Neural cell (in vitro differentiated cells): Measurements from ENCODE around the gene LMNA.

Source experiments
- CTCF ChIP-seq: fragments of 450-650 bp; IDR thresholded peaks from 2 replicates; pipeline ENCODE4 v1.5.1; 2014; ENCODE audit warnings: antibody characterized with exemption, mild to moderate bottlenecking, moderate library complexity; ENCODE audit not compliant: poor library complexity, severe bottlenecking
- EZH2 ChIP-seq: fragments of 200-600, 300-800 bp; shearing (Covaris generic), sonication (generic); IDR thresholded peaks from 2 replicates; pipeline ENCODE4 v1.6.1; 2014; ENCODE audit warnings: antibody characterized with exemption, low read length, borderline replicate concordance, mild to moderate bottlenecking; ENCODE audit not compliant: insufficient read depth, poor library complexity, severe bottlenecking
- MXI1 ChIP-seq: fragments of 450-650 bp; conservative IDR thresholded peaks from 2 replicates; pipeline ENCODE4 v1.6.1; 2014; ENCODE audit warnings: antibody characterized with exemption, mild to moderate bottlenecking; ENCODE audit not compliant: poor library complexity, severe bottlenecking
- RAD21 ChIP-seq: fragments of 450-650 bp; conservative IDR thresholded peaks from 2 replicates; pipeline ENCODE4 v1.6.1; 2014; ENCODE audit warnings: antibody characterized with exemption, mild to moderate bottlenecking, moderate library complexity
- TAF1 ChIP-seq: IDR thresholded peaks from 2 replicates; pipeline ENCODE4 v1.6.1; 2012; ENCODE audit warnings: low read depth
- TF ChIP-seq, protein P1 (sequence below): IDR thresholded peaks from 2 replicates; pipeline ENCODE4 v1.6.1; 2012; ENCODE audit warnings: borderline replicate concordance

DNA sequence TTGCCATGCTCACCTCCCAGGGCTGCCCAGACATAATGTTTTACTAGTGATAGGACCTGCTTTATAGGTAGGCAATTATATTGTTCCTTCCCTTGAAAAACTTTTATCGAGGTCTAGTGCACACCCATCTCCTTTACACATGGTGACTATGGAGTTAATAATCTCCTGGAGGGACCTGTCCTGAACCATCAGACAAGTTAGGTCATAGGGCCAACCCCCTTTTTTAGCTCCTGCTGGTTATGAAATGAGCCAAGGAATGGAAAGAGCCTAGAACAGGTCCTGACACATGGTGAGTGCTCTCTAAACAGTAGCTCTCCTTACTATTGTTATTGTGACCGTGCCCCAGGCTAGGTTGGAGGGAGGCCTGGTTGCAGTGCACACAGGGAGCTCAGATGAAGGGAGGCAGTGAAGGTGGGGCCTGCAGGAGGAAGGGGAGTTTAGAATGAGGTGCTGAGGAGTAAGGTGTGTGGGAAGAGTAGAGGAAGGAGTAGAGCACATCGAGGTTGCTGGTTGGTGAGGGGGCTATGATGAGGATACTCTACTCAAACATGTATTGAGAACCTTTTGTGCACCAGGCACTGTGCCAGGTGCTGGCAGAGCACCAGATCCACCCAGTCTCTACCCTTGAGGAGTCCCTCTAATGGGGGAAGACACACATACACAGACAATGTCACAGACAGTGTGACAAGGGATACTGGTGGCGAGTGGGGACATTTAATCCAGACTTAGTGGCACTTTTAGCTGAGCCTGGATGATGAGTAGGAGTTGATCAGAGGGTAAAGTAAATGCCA lies 14.1 kb upstream of the LMNA start:
- TF ChIP-seq CTCF (no peak), TAF1 (no peak), EZH2 (no peak), MXI1 (no peak), RAD21 (no peak)
- TF ChIP-seq, protein P1, sequence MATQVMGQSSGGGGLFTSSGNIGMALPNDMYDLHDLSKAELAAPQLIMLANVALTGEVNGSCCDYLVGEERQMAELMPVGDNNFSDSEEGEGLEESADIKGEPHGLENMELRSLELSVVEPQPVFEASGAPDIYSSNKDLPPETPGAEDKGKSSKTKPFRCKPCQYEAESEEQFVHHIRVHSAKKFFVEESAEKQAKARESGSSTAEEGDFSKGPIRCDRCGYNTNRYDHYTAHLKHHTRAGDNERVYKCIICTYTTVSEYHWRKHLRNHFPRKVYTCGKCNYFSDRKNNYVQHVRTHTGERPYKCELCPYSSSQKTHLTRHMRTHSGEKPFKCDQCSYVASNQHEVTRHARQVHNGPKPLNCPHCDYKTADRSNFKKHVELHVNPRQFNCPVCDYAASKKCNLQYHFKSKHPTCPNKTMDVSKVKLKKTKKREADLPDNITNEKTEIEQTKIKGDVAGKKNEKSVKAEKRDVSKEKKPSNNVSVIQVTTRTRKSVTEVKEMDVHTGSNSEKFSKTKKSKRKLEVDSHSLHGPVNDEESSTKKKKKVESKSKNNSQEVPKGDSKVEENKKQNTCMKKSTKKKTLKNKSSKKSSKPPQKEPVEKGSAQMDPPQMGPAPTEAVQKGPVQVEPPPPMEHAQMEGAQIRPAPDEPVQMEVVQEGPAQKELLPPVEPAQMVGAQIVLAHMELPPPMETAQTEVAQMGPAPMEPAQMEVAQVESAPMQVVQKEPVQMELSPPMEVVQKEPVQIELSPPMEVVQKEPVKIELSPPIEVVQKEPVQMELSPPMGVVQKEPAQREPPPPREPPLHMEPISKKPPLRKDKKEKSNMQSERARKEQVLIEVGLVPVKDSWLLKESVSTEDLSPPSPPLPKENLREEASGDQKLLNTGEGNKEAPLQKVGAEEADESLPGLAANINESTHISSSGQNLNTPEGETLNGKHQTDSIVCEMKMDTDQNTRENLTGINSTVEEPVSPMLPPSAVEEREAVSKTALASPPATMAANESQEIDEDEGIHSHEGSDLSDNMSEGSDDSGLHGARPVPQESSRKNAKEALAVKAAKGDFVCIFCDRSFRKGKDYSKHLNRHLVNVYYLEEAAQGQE: no peak
